K562 (cell line): Measurements from ENCODE around the gene TAF10. TPM values are rescaled to one million over a fixed set of nuclear protein-coding genes. Genes with fewer than 3 reads are reported as not detected.
A peak's percentile ranks its signal among the peaks of the same experiment; 100 is the strongest.

Source experiments
- CTBP1 ChIP-seq: fragments of 450-650 bp; IDR thresholded peaks from 2 replicates; pipeline ENCODE4 v1.6.1; 2016; ENCODE audit warnings: borderline replicate concordance
- EP400 ChIP-seq: fragments of 450-650 bp; IDR thresholded peaks from 2 replicates; pipeline ENCODE4 v1.6.1; 2017; ENCODE audit warnings: antibody characterized with exemption, mild to moderate bottlenecking, moderate library complexity
- FOXK1 ChIP-seq: sonication (generic); formaldehyde crosslinking; IDR thresholded peaks from 2 replicates; pipeline ENCODE4 v1.8.0; 2022; ENCODE audit warnings: missing genetic modification reagents, mild to moderate bottlenecking, borderline replicate concordance
- GABPB1 ChIP-seq: sonication (generic); formaldehyde crosslinking; IDR thresholded peaks from 2 replicates; pipeline ENCODE4 v1.8.0; 2022; ENCODE audit warnings: mild to moderate bottlenecking, missing genetic modification reagents
- HLTF ChIP-seq: fragments of 450-650 bp; IDR thresholded peaks from 2 replicates; pipeline ENCODE4 v1.6.1; 2016
- HSF4 ChIP-seq: fragments of 250-450 bp; sonication (Bioruptor Pico); IDR thresholded peaks from 2 replicates; pipeline ENCODE4 v2.1.2; 2022; ENCODE audit warnings: mild to moderate bottlenecking, moderate library complexity, borderline replicate concordance
- KDM1A ChIP-seq, 2 experiments: fragments of 450-650 bp; IDR thresholded peaks; 2 replicates each; pipeline ENCODE4 v1.6.1; 2016; ENCODE audit warnings: mild to moderate bottlenecking in 2 of 2
- KLF6 ChIP-seq: fragments of 250-450 bp; sonication (Bioruptor Pico); IDR thresholded peaks from 2 replicates; pipeline ENCODE4 v1.4.0; 2020; ENCODE audit warnings: mild to moderate bottlenecking, moderate library complexity, borderline replicate concordance
- MAFG ChIP-seq: fragments of 450-650 bp; conservative IDR thresholded peaks from 2 replicates; pipeline ENCODE4 v1.6.1; 2016; ENCODE audit warnings: missing genetic modification characterization, missing compliant biosample characterization
- NCOA1 ChIP-seq: fragments of 450-650 bp; IDR thresholded peaks from 2 replicates; pipeline ENCODE4 v1.6.1; 2016; ENCODE audit warnings: low read depth
- NFE2 ChIP-seq: IDR thresholded peaks from 2 replicates; pipeline ENCODE4 v1.6.1; 2014; ENCODE audit warnings: antibody characterized with exemption, low read depth
- NR2C1 ChIP-seq, 2 experiments: fragments of 450-650 bp; IDR thresholded peaks; 2 replicates each; pipeline ENCODE4 v1.6.1; 2017; ENCODE audit warnings: mild to moderate bottlenecking in 2 of 2, antibody characterized with exemption in 1 of 2, inconsistent platforms in 1 of 2, missing compliant biosample characterization in 1 of 2, missing genetic modification characterization in 1 of 2
- PRPF4 ChIP-seq: fragments of 200-400 bp; formaldehyde crosslinking; IDR thresholded peaks from one replicate; pipeline ENCODE4 v1.6.1; 2017; ENCODE audit warnings: low read length, low read depth, mild to moderate bottlenecking; ENCODE audit not compliant: insufficient read depth, poor library complexity, severe bottlenecking
- PYGO2 ChIP-seq: fragments of 450-650 bp; IDR thresholded peaks from 2 replicates; pipeline ENCODE4 v1.6.1; 2016; ENCODE audit warnings: mild to moderate bottlenecking, missing genetic modification characterization, moderate library complexity, missing compliant biosample characterization
- SMAD2 ChIP-seq: fragments of 150-350 bp; IDR thresholded peaks from 2 replicates; pipeline ENCODE4 v1.6.1; 2014; ENCODE audit warnings: low read depth, mild to moderate bottlenecking, low read length
- TRIM24 ChIP-seq, 2 experiments: fragments of 450-650 bp; IDR thresholded peaks; 2 replicates each; pipeline ENCODE4 v1.6.1; 2016
- ZBTB7A ChIP-seq: IDR thresholded peaks from 2 replicates; pipeline ENCODE4 v1.6.1; 2011; ENCODE audit warnings: low read depth, mild to moderate bottlenecking, low read length, moderate library complexity, borderline replicate concordance; ENCODE audit not compliant: control insufficient read depth
- ZNF24 ChIP-seq: fragments of 450-650 bp; IDR thresholded peaks from 2 replicates; pipeline ENCODE4 v1.6.1; 2016
- ZNF444 ChIP-seq: fragments of 250-450 bp; sonication (Bioruptor Pico); IDR thresholded peaks from 2 replicates; pipeline ENCODE4 v1.4.0; 2020; ENCODE audit warnings: mild to moderate bottlenecking, moderate library complexity
- polyA plus RNA-seq, 8 experiments: library from polyadenylated mRNA; depleted of rRNA in 4 of 8; stranded (reverse) in 5 of 8; unstranded in 3 of 8; fragments of >200 nt; fragmentation: Nextera tagmentation in 2 of 8; fragmentation: Illumina TruSeq in 1 of 8; extraction: Ambion mirVana in 2 of 8; extraction: Trizol in 1 of 8; gene quantifications; 2 replicates each; pipeline versions ENCODE4 v1.2.1 to v1.2.3, GENCODE V29; 2011 to 2014; ENCODE audit warnings: inconsistent platforms in 1 of 8, missing spikeins in 1 of 8
- total RNA-seq, 7 experiments: library from RNA; depleted of rRNA in 6 of 7; stranded (reverse); fragments of >200 nt in 6 of 7; fragmentation: Illumina TruSeq in 2 of 7; extraction: Trizol in 2 of 7; gene quantifications; 2 replicates each; pipeline versions ENCODE4 v1.2.1 to v1.2.3, GENCODE V29; 2011 to 2021; ENCODE audit warnings: low replicate concordance in 1 of 7
- TF ChIP-seq, protein P1 (sequence below): sonication (generic); formaldehyde crosslinking; IDR thresholded peaks from 2 replicates; pipeline ENCODE4 v1.9.0; 2022; ENCODE audit warnings: mild to moderate bottlenecking, missing genetic modification reagents
- TF ChIP-seq, protein P2 (sequence below): sonication (generic); IDR thresholded peaks from 2 replicates; pipeline ENCODE4 v1.6.1; 2016
- TF ChIP-seq, protein P3 (sequence below): fragments of 450-650 bp; formaldehyde crosslinking; IDR thresholded peaks from 2 replicates; pipeline ENCODE4 v1.4.0; 2022; ENCODE audit warnings: mild to moderate bottlenecking, moderate library complexity
- TF ChIP-seq, protein P4 (sequence below): fragments of 250-450 bp; sonication (Bioruptor Pico); IDR thresholded peaks from 2 replicates; pipeline ENCODE4 v1.5.0; 2021; ENCODE audit warnings: mild to moderate bottlenecking, borderline replicate concordance
- TF ChIP-seq, protein P5 (sequence below): sonication (generic); formaldehyde crosslinking; IDR thresholded peaks from 2 replicates; pipeline ENCODE4 v1.5.0; 2020; ENCODE audit warnings: missing genetic modification reagents

TAF10 gene
- total and polyA plus RNA-seq, 9 of the 15 experiments (the other 6 are each of a cell fraction or from before 2014, with no cell fraction given), result 19.5 to 197 (median 121) TPM

DNA sequence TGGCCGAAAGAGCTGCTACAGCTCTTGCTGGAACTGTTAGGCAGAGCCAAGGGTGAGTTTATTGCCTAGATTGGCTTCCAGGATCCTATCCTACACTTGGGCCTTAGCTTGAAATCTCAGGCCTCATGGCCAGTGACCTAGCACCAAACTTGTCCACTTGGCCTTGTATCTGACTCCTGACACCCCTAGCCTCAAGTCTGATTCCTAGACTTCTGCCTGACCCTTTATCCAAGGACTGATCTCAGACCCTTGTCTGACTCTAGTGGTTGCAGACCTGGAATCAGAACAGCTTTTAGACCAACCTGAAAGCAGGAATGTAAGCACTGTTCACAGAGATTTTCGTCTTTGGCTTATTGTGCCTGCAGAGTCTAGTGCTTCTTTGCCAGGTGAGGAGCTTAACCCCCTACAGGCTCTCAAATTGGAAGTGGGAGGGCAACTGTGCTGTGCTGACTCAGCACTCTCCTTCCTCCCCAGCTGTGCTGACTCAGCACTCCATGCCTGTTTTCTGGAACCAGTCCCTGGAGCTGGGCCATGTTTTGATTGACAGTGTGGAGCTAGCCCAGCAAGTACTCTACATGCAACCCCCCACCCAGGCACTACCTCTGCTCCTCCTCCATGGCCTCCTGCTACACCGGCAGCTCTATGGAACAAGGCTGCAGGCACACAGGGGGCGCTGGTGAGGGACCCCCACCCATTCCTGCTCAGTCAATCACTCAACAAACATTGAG, 43.7 kb downstream of the TAF10 start (continued):
- TF ChIP-seq, protein P1, sequence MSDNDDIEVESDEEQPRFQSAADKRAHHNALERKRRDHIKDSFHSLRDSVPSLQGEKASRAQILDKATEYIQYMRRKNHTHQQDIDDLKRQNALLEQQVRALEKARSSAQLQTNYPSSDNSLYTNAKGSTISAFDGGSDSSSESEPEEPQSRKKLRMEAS (CRISPR knock-in tag), result 0 out of 2 replicates have a peak, but pooled peaks have one; percentile 34
- TF ChIP-seq TRIM24 (IDR thresholded peaks at IDR 0.05), result peak; percentile 56 to 84; a peak in 3 of 4 replicates
- TF ChIP-seq NR2C1 (IDR thresholded peaks at IDR 0.05), result no peak
- TF ChIP-seq NR2C1 (tag; IDR thresholded peaks at IDR 0.05), result 0 out of 2 replicates have a peak, but pooled peaks have one; percentile 19
- TF ChIP-seq ZNF24, result peak; percentile 54; the same call in 1 of the 2 replicates
- peak; percentile 70 to 78; a peak in 3 of 4 replicates for TF ChIP-seq KDM1A (IDR thresholded peaks at IDR 0.05)
- TF ChIP-seq EP400, result peak; percentile 53
- TF ChIP-seq, protein P2, sequence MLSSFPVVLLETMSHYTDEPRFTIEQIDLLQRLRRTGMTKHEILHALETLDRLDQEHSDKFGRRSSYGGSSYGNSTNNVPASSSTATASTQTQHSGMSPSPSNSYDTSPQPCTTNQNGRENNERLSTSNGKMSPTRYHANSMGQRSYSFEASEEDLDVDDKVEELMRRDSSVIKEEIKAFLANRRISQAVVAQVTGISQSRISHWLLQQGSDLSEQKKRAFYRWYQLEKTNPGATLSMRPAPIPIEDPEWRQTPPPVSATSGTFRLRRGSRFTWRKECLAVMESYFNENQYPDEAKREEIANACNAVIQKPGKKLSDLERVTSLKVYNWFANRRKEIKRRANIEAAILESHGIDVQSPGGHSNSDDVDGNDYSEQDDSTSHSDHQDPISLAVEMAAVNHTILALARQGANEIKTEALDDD, result no peak
- no peak for TF ChIP-seq FOXK1 (CRISPR knock-in tag)
- TF ChIP-seq, protein P3, sequence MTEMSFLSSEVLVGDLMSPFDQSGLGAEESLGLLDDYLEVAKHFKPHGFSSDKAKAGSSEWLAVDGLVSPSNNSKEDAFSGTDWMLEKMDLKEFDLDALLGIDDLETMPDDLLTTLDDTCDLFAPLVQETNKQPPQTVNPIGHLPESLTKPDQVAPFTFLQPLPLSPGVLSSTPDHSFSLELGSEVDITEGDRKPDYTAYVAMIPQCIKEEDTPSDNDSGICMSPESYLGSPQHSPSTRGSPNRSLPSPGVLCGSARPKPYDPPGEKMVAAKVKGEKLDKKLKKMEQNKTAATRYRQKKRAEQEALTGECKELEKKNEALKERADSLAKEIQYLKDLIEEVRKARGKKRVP (CRISPR knock-in tag), result no peak; the same call in 1 of the 2 replicates
- no peak for TF ChIP-seq ZNF444 (CRISPR knock-in tag)
- TF ChIP-seq ZBTB7A, result peak; percentile 78; the same call in 1 of the 2 replicates
- peak; percentile 60 for TF ChIP-seq CTBP1
- no peak for TF ChIP-seq GABPB1
- TF ChIP-seq, protein P4, sequence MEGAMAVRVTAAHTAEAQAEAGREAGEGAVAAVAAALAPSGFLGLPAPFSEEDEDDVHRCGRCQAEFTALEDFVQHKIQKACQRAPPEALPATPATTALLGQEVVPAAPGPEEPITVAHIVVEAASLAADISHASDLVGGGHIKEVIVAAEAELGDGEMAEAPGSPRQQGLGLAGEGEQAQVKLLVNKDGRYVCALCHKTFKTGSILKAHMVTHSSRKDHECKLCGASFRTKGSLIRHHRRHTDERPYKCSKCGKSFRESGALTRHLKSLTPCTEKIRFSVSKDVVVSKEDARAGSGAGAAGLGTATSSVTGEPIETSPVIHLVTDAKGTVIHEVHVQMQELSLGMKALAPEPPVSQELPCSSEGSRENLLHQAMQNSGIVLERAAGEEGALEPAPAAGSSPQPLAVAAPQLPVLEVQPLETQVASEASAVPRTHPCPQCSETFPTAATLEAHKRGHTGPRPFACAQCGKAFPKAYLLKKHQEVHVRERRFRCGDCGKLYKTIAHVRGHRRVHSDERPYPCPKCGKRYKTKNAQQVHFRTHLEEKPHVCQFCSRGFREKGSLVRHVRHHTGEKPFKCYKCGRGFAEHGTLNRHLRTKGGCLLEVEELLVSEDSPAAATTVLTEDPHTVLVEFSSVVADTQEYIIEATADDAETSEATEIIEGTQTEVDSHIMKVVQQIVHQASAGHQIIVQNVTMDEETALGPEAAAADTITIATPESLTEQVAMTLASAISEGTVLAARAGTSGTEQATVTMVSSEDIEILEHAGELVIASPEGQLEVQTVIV, result no peak
- TF ChIP-seq, protein P5, sequence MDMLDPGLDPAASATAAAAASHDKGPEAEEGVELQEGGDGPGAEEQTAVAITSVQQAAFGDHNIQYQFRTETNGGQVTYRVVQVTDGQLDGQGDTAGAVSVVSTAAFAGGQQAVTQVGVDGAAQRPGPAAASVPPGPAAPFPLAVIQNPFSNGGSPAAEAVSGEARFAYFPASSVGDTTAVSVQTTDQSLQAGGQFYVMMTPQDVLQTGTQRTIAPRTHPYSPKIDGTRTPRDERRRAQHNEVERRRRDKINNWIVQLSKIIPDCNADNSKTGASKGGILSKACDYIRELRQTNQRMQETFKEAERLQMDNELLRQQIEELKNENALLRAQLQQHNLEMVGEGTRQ (CRISPR knock-in tag), result no peak
- no peak for TF ChIP-seq PRPF4
- no peak for TF ChIP-seq KLF6 (CRISPR knock-in tag)
- TF ChIP-seq NCOA1, result peak; percentile 49; the same call in 1 of the 2 replicates
- TF ChIP-seq HLTF, result 0 out of 2 replicates have a peak, but pooled peaks have one; percentile 43
- no peak for TF ChIP-seq SMAD2
- no peak for TF ChIP-seq HSF4 (CRISPR knock-in tag)
- peak; percentile 98 for TF ChIP-seq NFE2
- TF ChIP-seq PYGO2, result no peak
- peak; percentile 100 for TF ChIP-seq MAFG (tag)
